HEK293 (cell line): Measurements from ENCODE around the gene KCNQ1.

Experiments
- CTCF ChIP-seq: fragments of 450-650 bp; formaldehyde crosslinking; IDR thresholded peaks from 2 replicates; pipeline ENCODE4 v1.5.1; 2016; ENCODE audit warnings: missing biosample characterization, missing genetic modification characterization
- GLI4 ChIP-seq: fragments of 450-650 bp; formaldehyde crosslinking; IDR thresholded peaks from 2 replicates; pipeline ENCODE4 v1.5.1; 2016; ENCODE audit warnings: missing biosample characterization, missing genetic modification characterization
- GLIS2 ChIP-seq: fragments of 450-650 bp; formaldehyde crosslinking; IDR thresholded peaks from 2 replicates; pipeline ENCODE4 v1.5.1; 2016; ENCODE audit warnings: missing biosample characterization, missing genetic modification characterization
- PATZ1 ChIP-seq: fragments of 450-650 bp; formaldehyde crosslinking; IDR thresholded peaks from 2 replicates; pipeline ENCODE4 v1.5.1; 2016; ENCODE audit warnings: missing biosample characterization, missing genetic modification characterization
- PRDM10 ChIP-seq: fragments of 450-650 bp; formaldehyde crosslinking; IDR thresholded peaks from 2 replicates; pipeline ENCODE4 v1.5.1; 2016; ENCODE audit warnings: missing biosample characterization, missing genetic modification characterization
- REST ChIP-seq: fragments of 450-650 bp; formaldehyde crosslinking; IDR thresholded peaks from 2 replicates; pipeline ENCODE4 v1.5.1; 2016; ENCODE audit warnings: missing biosample characterization, missing genetic modification characterization
- YY1 ChIP-seq: fragments of 450-650 bp; formaldehyde crosslinking; IDR thresholded peaks from 2 replicates; pipeline ENCODE4 v1.5.1; 2018; ENCODE audit warnings: missing biosample characterization, missing genetic modification characterization
- ZBTB20 ChIP-seq: fragments of 450-650 bp; formaldehyde crosslinking; IDR thresholded peaks from 2 replicates; pipeline ENCODE4 v1.5.1; 2016; ENCODE audit warnings: missing biosample characterization, missing genetic modification characterization
- ZNF274 ChIP-seq, 2 experiments: fragments of 200-500 bp in 1 of 2; fragments of 450-650 bp in 1 of 2; sonication (Bioruptor generic) in 1 of 2; formaldehyde crosslinking in 1 of 2; IDR thresholded peaks; 2 replicates each; pipeline versions ENCODE4 v1.5.1 to v1.6.1; 2014 to 2016; ENCODE audit warnings: borderline replicate concordance in 1 of 2, inconsistent platforms in 1 of 2, low read length in 1 of 2, missing biosample characterization in 1 of 2, missing genetic modification characterization in 1 of 2
- ZNF341 ChIP-seq: fragments of 450-650 bp; formaldehyde crosslinking; IDR thresholded peaks from 2 replicates; pipeline ENCODE4; 2016; ENCODE audit warnings: low read depth, missing biosample characterization, missing genetic modification characterization
- ZNF501 ChIP-seq: fragments of 450-650 bp; formaldehyde crosslinking; IDR thresholded peaks from 2 replicates; pipeline ENCODE4 v1.5.1; 2016; ENCODE audit warnings: missing biosample characterization, missing genetic modification characterization
- ZNF610 ChIP-seq: fragments of 450-650 bp; formaldehyde crosslinking; IDR thresholded peaks from 2 replicates; pipeline ENCODE4 v1.5.1; 2016; ENCODE audit warnings: missing biosample characterization, missing genetic modification characterization, borderline replicate concordance
- ZNF645 ChIP-seq: fragments of 450-650 bp; formaldehyde crosslinking; IDR thresholded peaks from 2 replicates; pipeline ENCODE4; 2016; ENCODE audit warnings: missing biosample characterization, missing genetic modification characterization
- ZNF792 ChIP-seq: fragments of 450-650 bp; formaldehyde crosslinking; IDR thresholded peaks from 2 replicates; pipeline ENCODE4 v1.5.1; 2016; ENCODE audit warnings: missing biosample characterization, missing genetic modification characterization

- TF ChIP-seq ZNF792 (tag by site-specific recombination), result no peak
- no peak for TF ChIP-seq CTCF (tag by site-specific recombination)
- no peak for TF ChIP-seq ZNF645
- no peak for TF ChIP-seq PRDM10
- TF ChIP-seq PATZ1 (tag by site-specific recombination), result no peak
- TF ChIP-seq GLIS2 (tag by site-specific recombination), result no peak
- TF ChIP-seq ZNF610 (tag by site-specific recombination), result no peak
- no peak for TF ChIP-seq ZNF274 (IDR thresholded peaks at IDR 0.05; ENCODE audit: low read length)
- TF ChIP-seq ZNF274 (tag by site-specific recombination; IDR thresholded peaks at IDR 0.05; ENCODE audit: borderline replicate concordance), result no peak
- TF ChIP-seq ZNF341 (tag by site-specific recombination), result no peak
- TF ChIP-seq YY1, result no peak
- TF ChIP-seq GLI4 (tag by site-specific recombination), result no peak
- no peak for TF ChIP-seq REST (tag by site-specific recombination)
- no peak for TF ChIP-seq ZBTB20 (tag by site-specific recombination)
- no peak for TF ChIP-seq ZNF501 (tag by site-specific recombination)
These were observed 372.2 kb downstream of the KCNQ1 start for GRCh38 chr11:2816941-2817421.
